ENCODE results near the gene CCL23. TPM values are rescaled to one million over a fixed set of nuclear protein-coding genes. Genes with fewer than 3 reads are reported as not detected.

CCL23 gene
- total and polyA plus RNA-seq, 9 of the 15 experiments (the other 6 are each of a cell fraction or from before 2014, with no cell fraction given), result not detected

- no peak for TF ChIP-seq JUN (IDR thresholded peaks at IDR 0.05; ENCODE audit: borderline replicate concordance, low read depth, low read length)
- TF ChIP-seq JUN (CRISPR knock-in tag; IDR thresholded peaks at IDR 0.05; ENCODE audit: borderline replicate concordance), result no peak
- TF ChIP-seq NKRF (IDR thresholded peaks at IDR 0.05; ENCODE audit: borderline replicate concordance), result no peak
- TF ChIP-seq MBD1 (CRISPR knock-in tag; IDR thresholded peaks at IDR 0.05), result no peak
- no peak for TF ChIP-seq SUPT5H (IDR thresholded peaks at IDR 0.05)
- TF ChIP-seq MAFK (IDR thresholded peaks at IDR 0.05; ENCODE audit: low read length), result no peak
- no peak for TF ChIP-seq PTBP1 (IDR thresholded peaks at IDR 0.05; ENCODE audit: low read depth, low read length)
- no peak for TF ChIP-seq MTF1 (CRISPR knock-in tag; IDR thresholded peaks at IDR 0.05; ENCODE audit: borderline replicate concordance)
- TF ChIP-seq STAT5B (CRISPR knock-in tag; IDR thresholded peaks at IDR 0.05), result no peak
Measured at GRCh38 chr17:36057911-36058310, 40.1 kb upstream of the CCL23 start (continued).
